Lower lobe of right lung (tissue), 2 donors: ENCODE data around the gene CEBPE. TPM values are rescaled to one million over a fixed set of nuclear protein-coding genes. Genes with fewer than 3 reads are reported as not detected.

Experiments used
- ATAC-seq, 2 donors: fragments of 200-7000 bp; cut with Tn5 transposase; one replicate each; pipeline ENCODE4 v1.9.1; 2020 to 2022; ENCODE audit warnings: mild to moderate bottlenecking in 2 of 2, moderate library complexity in 2 of 2
- DNase-seq: peaks from one replicate; pipeline ENCODE4 v3.0.0-alpha.2; 2020
- H3K27ac ChIP-seq: fragments of 200-600 bp; one replicate; pipeline ENCODE4 v1.8.0; 2022
- H3K27me3 ChIP-seq: fragments of 200-600 bp; one replicate; pipeline ENCODE4 v1.8.0; 2022; ENCODE audit warnings: low read depth
- H3K36me3 ChIP-seq: fragments of 200-600 bp; one replicate; pipeline ENCODE4 v1.8.0; 2022; ENCODE audit warnings: mild to moderate bottlenecking
- H3K4me1 ChIP-seq: fragments of 200-600 bp; one replicate; pipeline ENCODE4 v1.8.0; 2022
- H3K4me3 ChIP-seq: fragments of 200-600 bp; one replicate; pipeline ENCODE4 v1.8.0; 2022; ENCODE audit warnings: mild to moderate bottlenecking
- H3K9me3 ChIP-seq: fragments of 200-600 bp; one replicate; pipeline ENCODE4 v1.8.0; 2022
- CTCF ChIP-seq: fragments of 200-600 bp; IDR thresholded peaks from one replicate; pipeline ENCODE4 v1.8.0; 2022; ENCODE audit warnings: antibody characterized with exemption, mild to moderate bottlenecking
- intact Hi-C: fragments of 100-400 bp; cut with DNase I; formaldehyde crosslinking; loops from one replicate; pipeline ENCODE4 v1.11.0; 2022
- total RNA-seq: library from RNA; stranded (reverse); fragmentation: NEBNext Ultra II Directional; extraction: Animal tissue kit (Norgen Biotek cat#: 25700); gene quantifications from one replicate; pipeline ENCODE4 v1.2.1, GENCODE V29; 2021
- donor health status: DM: no; HTN: yes; CAD: no; lungs with severe emphysema.

CEBPE gene
- total RNA-seq, 1 donor from 2014 or later, result 0.32 TPM

GRCh38 chr14:23093991-23094665 is 24.9 kb downstream of the CEBPE start:
- no peaks in the 10 kb centered on the region for H3K9me3 ChIP-seq
- ATAC-seq (no peak), DNase-seq (no peak)
- no peaks in the 10 kb centered on the region for H3K27me3 ChIP-seq
- TF ChIP-seq CTCF, result no peak
- intact Hi-C loops, result no loop called here
- H3K27ac ChIP-seq, result peak overlapping the region; percentile 93
- peak overlapping the region; percentile 68 for H3K4me3 ChIP-seq
- H3K36me3 ChIP-seq, result peaks cover 60% of the 10 kb centered on the region
- peaks cover 69% of the 10 kb centered on the region for H3K4me1 ChIP-seq

DNA sequence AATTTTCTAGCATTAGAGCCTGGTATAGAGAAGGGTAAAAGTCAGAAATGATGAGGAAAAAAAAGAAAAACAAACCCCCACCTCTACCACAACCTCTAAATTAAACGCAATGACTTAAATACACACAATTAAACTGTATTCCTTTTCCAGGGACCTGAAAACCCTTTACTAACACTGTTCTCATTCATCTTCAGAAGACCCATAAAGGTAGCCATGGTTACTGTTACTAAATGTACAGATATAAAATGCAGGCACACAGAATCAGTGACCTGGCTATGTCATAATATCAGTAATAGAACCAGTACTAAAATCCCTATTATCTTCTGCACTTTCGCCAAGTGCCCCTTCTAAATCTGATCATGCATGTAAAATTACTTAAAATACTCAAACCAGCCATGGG is 25.5 kb downstream of the CEBPE start:
- H3K27ac ChIP-seq, result no peak overlapping the region

GRCh38 chr14:23093104-23093503 is 26.0 kb downstream of the CEBPE start:
- Histone ChIP-seq H3K4me1 (peaks cover 62% of the 10 kb centered on the region), H3K36me3 (peaks cover 60% of the 10 kb centered on the region), H3K27ac (no peak overlapping the region), H3K9me3 (no peaks in the 10 kb centered on the region), H3K27me3 (no peaks in the 10 kb centered on the region), H3K4me3 (peak overlapping the region; percentile 68)
- ATAC-seq (no peak), DNase-seq (no peak)
- intact Hi-C loops, result no loop called here
- no peak for TF ChIP-seq CTCF

More for the DNA sequence above, 25.5 kb downstream of the CEBPE start:
- H3K4me3 ChIP-seq, result peak overlapping the region; percentile 68
- TF ChIP-seq CTCF, result no peak
- peaks cover 63% of the 10 kb centered on the region for H3K4me1 ChIP-seq
- no peaks in the 10 kb centered on the region for H3K9me3 ChIP-seq
- no peak for ATAC-seq
- no peak for DNase-seq
- peaks cover 60% of the 10 kb centered on the region for H3K36me3 ChIP-seq
- H3K27me3 ChIP-seq, result no peaks in the 10 kb centered on the region
- intact Hi-C loops, result no loop called here

GRCh38 chr14:23091294-23092225 is 27.5 kb downstream of the CEBPE start:
- Histone ChIP-seq H3K27me3 (no peaks in the 10 kb centered on the region), H3K9me3 (no peaks in the 10 kb centered on the region), H3K4me1 (peaks cover 53% of the 10 kb centered on the region), H3K36me3 (peaks cover 68% of the 10 kb centered on the region), H3K4me3 (no peak overlapping the region), H3K27ac (no peak overlapping the region)
- no peak for TF ChIP-seq CTCF
- intact Hi-C loops, result no loop called here
- ATAC-seq (no peak), DNase-seq (no peak)

DNA sequence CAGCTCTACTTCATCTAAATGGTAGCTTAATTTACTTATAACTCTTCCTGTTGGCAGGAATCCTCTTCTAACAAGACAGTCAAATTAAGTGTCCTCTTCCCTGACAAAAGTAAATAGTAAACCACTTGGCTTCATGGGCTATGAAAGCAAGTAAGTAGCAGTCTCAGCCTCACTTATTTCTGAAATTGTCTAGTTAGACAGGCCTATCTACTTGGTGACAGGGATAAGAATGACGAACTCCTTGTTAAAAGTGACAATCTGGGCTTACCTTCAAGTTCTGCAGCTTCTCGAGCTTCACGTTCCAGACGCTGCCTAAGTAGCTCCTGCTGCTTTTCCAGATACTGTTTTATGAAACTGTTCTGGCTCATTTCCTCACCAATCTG is 28.8 kb downstream of the CEBPE start:
- DNase-seq, result no peak
- Histone ChIP-seq H3K4me1 (peaks cover 49% of the 10 kb centered on the region), H3K27ac (no peak overlapping the region), H3K4me3 (no peak overlapping the region), H3K36me3 (peaks cover 81% of the 10 kb centered on the region), H3K9me3 (no peaks in the 10 kb centered on the region), H3K27me3 (no peaks in the 10 kb centered on the region)
- intact Hi-C loops, result no loop called here
- no peak for TF ChIP-seq CTCF
- ATAC-seq, result no peak
